ENCODE measurements around the gene H6PD.

H6PD gene

DNA sequence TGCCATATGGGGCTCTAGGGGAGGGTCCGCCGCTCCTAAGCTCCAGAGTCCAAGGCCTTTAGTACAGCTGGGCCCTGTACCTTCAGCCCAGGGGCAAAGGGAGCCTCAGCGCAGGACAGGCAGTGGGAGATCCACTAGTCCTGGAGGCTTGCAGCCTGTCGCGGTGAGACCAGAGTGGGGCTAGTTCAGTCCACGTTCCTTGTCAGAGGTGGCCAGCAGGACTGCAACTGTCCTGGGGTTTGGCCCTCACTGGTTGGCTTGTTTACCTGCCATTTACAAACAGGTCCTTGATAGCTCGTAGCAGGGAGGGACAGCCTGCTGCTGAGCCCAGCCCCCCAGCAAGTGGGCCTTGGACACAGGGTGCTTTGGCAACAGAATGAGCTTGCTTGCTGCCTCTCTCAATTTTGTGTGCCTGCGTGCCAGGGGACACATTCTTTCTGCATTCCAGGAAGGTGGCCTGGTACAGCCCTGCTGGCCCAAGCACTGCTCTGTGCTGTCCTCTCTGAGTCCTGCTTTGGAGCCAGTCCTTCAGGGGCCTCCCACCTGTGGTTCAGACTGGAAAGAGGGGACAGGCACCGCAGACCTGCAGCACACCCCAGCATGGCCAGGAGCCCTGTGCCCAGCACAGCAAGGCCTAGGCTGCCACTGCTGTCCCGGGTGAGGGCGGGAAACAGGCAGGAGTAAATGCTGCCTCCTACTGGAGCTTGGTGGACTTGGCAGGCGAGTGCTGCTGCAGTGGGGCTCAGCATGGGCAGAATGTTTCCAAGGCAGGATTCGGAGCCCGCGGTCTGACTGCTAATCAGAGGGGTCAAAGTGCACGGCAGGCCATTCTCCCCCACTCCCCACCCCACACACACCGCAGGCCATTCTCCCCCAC, 15.2 kb downstream of the H6PD start:
- H3K27ac ChIP-seq (ENCODE audit: extremely low read depth, low read depth, low read length): no peak overlapping the region
- H3K36me3 ChIP-seq (ENCODE audit: control insufficient read depth in 2 of 2, insufficient read depth in 1 of 2, low read length in 2 of 2): peaks cover 0 to 47% of the 10 kb centered on the region in 2 experiments; a peak in 1 of 3 replicates
- H3K9me3 ChIP-seq (ENCODE audit: control insufficient read depth, insufficient read depth, low read depth, low read length): no peaks in the 10 kb centered on the region
- no peak overlapping the region for H3K4me3 ChIP-seq (ENCODE audit: low read depth, low read length)
- POLR2A ChIA-PET: interaction anchor here (0.7 kb wide), 1 partner anchor 210 kb away, joined by 4 read pairs; no protein-coding TSS in a partner anchor
- CTCF ChIA-PET: interaction anchor here (0.6 to 2.0 kb wide), 9 partner anchors 10 to 564 kb away, joined by 3 to 5 read pairs (median 3); no protein-coding TSS in a partner anchor
- H3K4me1 ChIP-seq (ENCODE audit: control insufficient read depth, insufficient read depth, low read length): no peaks in the 10 kb centered on the region
- TF ChIP-seq, protein P1, sequence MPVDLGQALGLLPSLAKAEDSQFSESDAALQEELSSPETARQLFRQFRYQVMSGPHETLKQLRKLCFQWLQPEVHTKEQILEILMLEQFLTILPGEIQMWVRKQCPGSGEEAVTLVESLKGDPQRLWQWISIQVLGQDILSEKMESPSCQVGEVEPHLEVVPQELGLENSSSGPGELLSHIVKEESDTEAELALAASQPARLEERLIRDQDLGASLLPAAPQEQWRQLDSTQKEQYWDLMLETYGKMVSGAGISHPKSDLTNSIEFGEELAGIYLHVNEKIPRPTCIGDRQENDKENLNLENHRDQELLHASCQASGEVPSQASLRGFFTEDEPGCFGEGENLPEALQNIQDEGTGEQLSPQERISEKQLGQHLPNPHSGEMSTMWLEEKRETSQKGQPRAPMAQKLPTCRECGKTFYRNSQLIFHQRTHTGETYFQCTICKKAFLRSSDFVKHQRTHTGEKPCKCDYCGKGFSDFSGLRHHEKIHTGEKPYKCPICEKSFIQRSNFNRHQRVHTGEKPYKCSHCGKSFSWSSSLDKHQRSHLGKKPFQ (tag by site-specific recombination; IDR thresholded peaks at IDR 0.05): no peak
- no peak for TF ChIP-seq ZNF16 (tag by site-specific recombination; IDR thresholded peaks at IDR 0.05; ENCODE audit: low read depth)
- no peak for TF ChIP-seq ZNF843 (tag by site-specific recombination; IDR thresholded peaks at IDR 0.05)
- TF ChIP-seq ZNF707 (tag by site-specific recombination; IDR thresholded peaks at IDR 0.05): no peak
- no peak for TF ChIP-seq HOXA7 (CRISPR knock-in tag; IDR thresholded peaks at IDR 0.05; ENCODE audit: borderline replicate concordance)
- TF ChIP-seq ZIC2 (tag by site-specific recombination; IDR thresholded peaks at IDR 0.05): peak; percentile 19; the same call in 1 of the 2 replicates
- no peak for TF ChIP-seq ZNF677 (tag by site-specific recombination; IDR thresholded peaks at IDR 0.05)
- TF ChIP-seq ZFP69B (tag by site-specific recombination; IDR thresholded peaks at IDR 0.05): no peak
- TF ChIP-seq KLF9 (tag by site-specific recombination; IDR thresholded peaks at IDR 0.05; ENCODE audit: low read depth): no peak
- no peak for TF ChIP-seq ZNF623 (tag by site-specific recombination; IDR thresholded peaks at IDR 0.05)
- 0 out of 2 replicates have a peak, but pooled peaks have one; percentile 10 for TF ChIP-seq ZNF600 (tag by site-specific recombination; IDR thresholded peaks at IDR 0.05)
- TF ChIP-seq, protein P2, sequence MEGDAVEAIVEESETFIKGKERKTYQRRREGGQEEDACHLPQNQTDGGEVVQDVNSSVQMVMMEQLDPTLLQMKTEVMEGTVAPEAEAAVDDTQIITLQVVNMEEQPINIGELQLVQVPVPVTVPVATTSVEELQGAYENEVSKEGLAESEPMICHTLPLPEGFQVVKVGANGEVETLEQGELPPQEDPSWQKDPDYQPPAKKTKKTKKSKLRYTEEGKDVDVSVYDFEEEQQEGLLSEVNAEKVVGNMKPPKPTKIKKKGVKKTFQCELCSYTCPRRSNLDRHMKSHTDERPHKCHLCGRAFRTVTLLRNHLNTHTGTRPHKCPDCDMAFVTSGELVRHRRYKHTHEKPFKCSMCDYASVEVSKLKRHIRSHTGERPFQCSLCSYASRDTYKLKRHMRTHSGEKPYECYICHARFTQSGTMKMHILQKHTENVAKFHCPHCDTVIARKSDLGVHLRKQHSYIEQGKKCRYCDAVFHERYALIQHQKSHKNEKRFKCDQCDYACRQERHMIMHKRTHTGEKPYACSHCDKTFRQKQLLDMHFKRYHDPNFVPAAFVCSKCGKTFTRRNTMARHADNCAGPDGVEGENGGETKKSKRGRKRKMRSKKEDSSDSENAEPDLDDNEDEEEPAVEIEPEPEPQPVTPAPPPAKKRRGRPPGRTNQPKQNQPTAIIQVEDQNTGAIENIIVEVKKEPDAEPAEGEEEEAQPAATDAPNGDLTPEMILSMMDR (tag by site-specific recombination; IDR thresholded peaks at IDR 0.05): peak; percentile 39
- no peak for TF ChIP-seq ZEB2 (tag by site-specific recombination; IDR thresholded peaks at IDR 0.05)
- 0 out of 2 replicates have a peak, but pooled peaks have one; percentile 38 for TF ChIP-seq ZNF2 (tag by site-specific recombination; IDR thresholded peaks at IDR 0.05)
- no peak for TF ChIP-seq ZNF580 (tag by site-specific recombination; IDR thresholded peaks at IDR 0.05)
- no peak for TF ChIP-seq KLF8 (tag by site-specific recombination; IDR thresholded peaks at IDR 0.05)
- TF ChIP-seq, protein P3, sequence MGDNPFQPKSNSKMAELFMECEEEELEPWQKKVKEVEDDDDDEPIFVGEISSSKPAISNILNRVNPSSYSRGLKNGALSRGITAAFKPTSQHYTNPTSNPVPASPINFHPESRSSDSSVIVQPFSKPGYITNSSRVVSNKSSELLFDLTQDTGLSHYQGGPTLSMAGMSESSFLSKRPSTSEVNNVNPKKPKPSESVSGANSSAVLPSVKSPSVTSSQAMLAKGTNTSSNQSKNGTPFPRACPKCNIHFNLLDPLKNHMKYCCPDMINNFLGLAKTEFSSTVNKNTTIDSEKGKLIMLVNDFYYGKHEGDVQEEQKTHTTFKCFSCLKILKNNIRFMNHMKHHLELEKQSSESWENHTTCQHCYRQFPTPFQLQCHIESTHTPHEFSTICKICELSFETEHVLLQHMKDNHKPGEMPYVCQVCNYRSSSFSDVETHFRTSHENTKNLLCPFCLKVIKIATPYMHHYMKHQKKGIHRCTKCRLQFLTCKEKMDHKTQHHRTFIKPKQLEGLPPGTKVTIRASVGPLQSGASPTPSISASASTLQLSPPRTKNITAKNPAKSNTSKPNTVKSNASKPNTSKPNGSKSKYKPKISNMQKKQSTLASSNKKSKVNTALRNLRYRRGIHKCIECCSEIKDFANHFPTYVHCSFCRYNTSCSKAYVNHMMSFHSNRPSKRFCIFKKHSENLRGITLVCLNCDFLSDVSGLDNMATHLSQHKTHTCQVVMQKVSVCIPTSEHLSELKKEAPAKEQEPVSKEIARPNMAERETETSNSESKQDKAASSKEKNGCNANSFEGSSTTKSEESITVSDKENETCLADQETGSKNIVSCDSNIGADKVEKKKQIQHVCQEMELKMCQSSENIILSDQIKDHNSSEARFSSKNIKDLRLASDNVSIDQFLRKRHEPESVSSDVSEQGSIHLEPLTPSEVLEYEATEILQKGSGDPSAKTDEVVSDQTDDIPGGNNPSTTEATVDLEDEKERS (tag by site-specific recombination; IDR thresholded peaks at IDR 0.05): no peak
